Naive B cell (primary cell): Measurements from ENCODE around the gene HSF2BP. TPM values are rescaled to one million over a fixed set of nuclear protein-coding genes. Genes with fewer than 3 reads are reported as not detected.
"Not testable (repeated sequence)": the region's sequence is repeated elsewhere in the genome, so short reads cannot be mapped to it uniquely, and the experiment has no call there.

ENCODE experiments used
- ATAC-seq, 2 donors: fragments of 150-1000 bp; cut with Tn5 transposase; 2 replicates each; pipeline ENCODE4 v1.10.0; 2021; ENCODE audit warnings: low read depth in 2 of 2, mild to moderate bottlenecking in 2 of 2, moderate library complexity in 2 of 2
- DNase-seq: peaks from one replicate; pipeline ENCODE4 v3.0.0; 2022
- H3K27ac Mint-ChIP-seq, 6 donors: one replicate each; pipeline ENCODE4 v1.8.0; 2020 to 2022; ENCODE audit warnings: mild to moderate bottlenecking in 6 of 6, mixed read lengths in 6 of 6, moderate library complexity in 5 of 6, inconsistent platforms in 2 of 6
- H3K27me3 Mint-ChIP-seq, 3 donors: one replicate each; pipeline ENCODE4 v1.8.0; 2021 to 2022; ENCODE audit warnings: mixed read lengths in 3 of 3, mild to moderate bottlenecking in 1 of 3
- H3K36me3 Mint-ChIP-seq, 2 donors: one replicate each; pipeline ENCODE4 v1.8.0; 2020 to 2022; ENCODE audit warnings: mixed read lengths in 2 of 2, inconsistent platforms in 1 of 2, mild to moderate bottlenecking in 1 of 2
- H3K4me1 Mint-ChIP-seq, 3 donors: one replicate each; pipeline ENCODE4 v1.8.0; 2020 to 2022; ENCODE audit warnings: mixed read lengths in 3 of 3, inconsistent platforms in 1 of 3, mild to moderate bottlenecking in 1 of 3, moderate library complexity in 1 of 3
- H3K4me3 Mint-ChIP-seq, 8 donors: one replicate each; pipeline ENCODE4 v1.8.0; 2020 to 2022; ENCODE audit warnings: mild to moderate bottlenecking in 8 of 8, mixed read lengths in 8 of 8, moderate library complexity in 8 of 8, inconsistent platforms in 2 of 8
- H3K9me3 Mint-ChIP-seq, 7 donors: one replicate each; pipeline ENCODE4 v1.8.0; 2020 to 2022; ENCODE audit warnings: mixed read lengths in 7 of 7, mild to moderate bottlenecking in 5 of 7, inconsistent platforms in 2 of 7, moderate library complexity in 1 of 7
- polyA plus RNA-seq, 6 donors: library from polyadenylated mRNA; unstranded; fragments of 300-500 nt; fragmentation: Illumina TruSeq; gene quantifications; one replicate each; pipeline ENCODE4 v1.2.3, GENCODE V29; 2021; ENCODE audit warnings: low read depth in 6 of 6

HSF2BP gene
- polyA plus RNA-seq, 6 donors from 2014 or later: 0.13 to 1.2 (median 0.49) TPM; not detected in 2

DNA sequence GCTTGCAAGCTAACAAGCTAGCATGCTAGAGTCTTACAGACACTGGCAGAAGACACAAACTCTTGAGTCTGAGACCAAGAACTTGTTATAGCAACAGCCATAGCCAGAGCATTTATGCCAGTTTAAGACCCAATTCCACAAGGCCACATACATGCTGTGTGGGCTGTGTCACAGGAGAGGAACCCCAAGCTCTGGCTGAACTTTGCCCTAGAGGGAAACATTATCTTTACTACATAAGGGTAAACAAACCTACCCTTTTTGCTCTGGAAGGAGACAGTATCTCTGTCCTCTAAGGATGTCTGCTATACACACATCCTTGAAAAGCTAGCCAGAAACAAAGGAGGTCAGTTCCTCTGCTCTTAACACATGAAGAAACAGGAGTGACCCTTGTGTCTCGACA lies 70.3 kb downstream of the HSF2BP start:
- H3K27me3 Mint-ChIP-seq: peaks cover 0 to 6% (median under 1%) of the 10 kb centered on the region in 3 donors
- DNase-seq: no peak

GRCh38 chr21:43585924-43586413 lies 73.3 kb downstream of the HSF2BP start:
- H3K27me3 Mint-ChIP-seq: peaks cover 0 to 8% (median 3%) of the 10 kb centered on the region in 3 donors
- no peaks in the 10 kb centered on the region for H3K4me1 Mint-ChIP-seq
- no peak for ATAC-seq
- no peaks in the 10 kb centered on the region for H3K36me3 Mint-ChIP-seq
- no peaks in the 10 kb centered on the region for H3K9me3 Mint-ChIP-seq
- H3K27ac Mint-ChIP-seq: no peak overlapping the region
- H3K4me3 Mint-ChIP-seq: peak overlapping the region in 1 of 8 donors; percentile 52
- no peak for DNase-seq

More for the DNA sequence above, 70.3 kb downstream of the HSF2BP start:
- no peaks in the 10 kb centered on the region for H3K4me1 Mint-ChIP-seq
- no peak for ATAC-seq
- H3K36me3 Mint-ChIP-seq: no peaks in the 10 kb centered on the region
- no peaks in the 10 kb centered on the region for H3K9me3 Mint-ChIP-seq
- no peak overlapping the region for H3K4me3 Mint-ChIP-seq
- H3K27ac Mint-ChIP-seq: peak overlapping the region in 1 of 6 donors; percentile 43

GRCh38 chr21:43585514-43585913 lies 73.8 kb downstream of the HSF2BP start:
- Mint-ChIP-seq H3K36me3 (no peaks in the 10 kb centered on the region), H3K9me3 (no peaks in the 10 kb centered on the region), H3K4me1 (no peaks in the 10 kb centered on the region), H3K27me3 (peaks cover 0 to 8% (median 7%) of the 10 kb centered on the region in 3 donors), H3K27ac (no peak overlapping the region), H3K4me3 (no peak overlapping the region)
- ATAC-seq (no peak), DNase-seq (no peak)

- Mint-ChIP-seq H3K9me3 (no peaks in the 10 kb centered on the region), H3K4me1 (no peaks in the 10 kb centered on the region), H3K4me3 (no peak overlapping the region), H3K27me3 (peaks cover 0 to 11% (median 8%) of the 10 kb centered on the region in 3 donors), H3K36me3 (no peaks in the 10 kb centered on the region), H3K27ac (peak overlapping the region in 1 of 6 donors; percentile 32)
- DNase-seq: no peak
- ATAC-seq: no peak
These were observed 77.8 kb downstream of the HSF2BP start for GRCh38 chr21:43581453-43581852.

GRCh38 chr21:43578677-43579303 lies 80.5 kb downstream of the HSF2BP start:
- Mint-ChIP-seq H3K36me3 (no peaks in the 10 kb centered on the region), H3K27me3 (peaks cover 11 to 20% (median 16%) of the 10 kb centered on the region in 3 donors), H3K27ac (no peak overlapping the region), H3K9me3 (no peaks in the 10 kb centered on the region), H3K4me1 (peaks cover 0 to 7% (median 0%) of the 10 kb centered on the region in 3 donors), H3K4me3 (no peak overlapping the region)
- DNase-seq: no peak
- no peak for ATAC-seq

GRCh38 chr21:43575473-43575844 lies 83.8 kb downstream of the HSF2BP start:
- Mint-ChIP-seq H3K4me3 (no peak overlapping the region), H3K4me1 (peaks cover 0 to 7% (median 0%) of the 10 kb centered on the region in 3 donors), H3K9me3 (no peaks in the 10 kb centered on the region), H3K27ac (peak overlapping the region in 1 of 6 donors; percentile 76), H3K36me3 (no peaks in the 10 kb centered on the region), H3K27me3 (peaks cover 4 to 16% (median 13%) of the 10 kb centered on the region in 3 donors)
- DNase-seq: no peak
- ATAC-seq: no peak

DNA sequence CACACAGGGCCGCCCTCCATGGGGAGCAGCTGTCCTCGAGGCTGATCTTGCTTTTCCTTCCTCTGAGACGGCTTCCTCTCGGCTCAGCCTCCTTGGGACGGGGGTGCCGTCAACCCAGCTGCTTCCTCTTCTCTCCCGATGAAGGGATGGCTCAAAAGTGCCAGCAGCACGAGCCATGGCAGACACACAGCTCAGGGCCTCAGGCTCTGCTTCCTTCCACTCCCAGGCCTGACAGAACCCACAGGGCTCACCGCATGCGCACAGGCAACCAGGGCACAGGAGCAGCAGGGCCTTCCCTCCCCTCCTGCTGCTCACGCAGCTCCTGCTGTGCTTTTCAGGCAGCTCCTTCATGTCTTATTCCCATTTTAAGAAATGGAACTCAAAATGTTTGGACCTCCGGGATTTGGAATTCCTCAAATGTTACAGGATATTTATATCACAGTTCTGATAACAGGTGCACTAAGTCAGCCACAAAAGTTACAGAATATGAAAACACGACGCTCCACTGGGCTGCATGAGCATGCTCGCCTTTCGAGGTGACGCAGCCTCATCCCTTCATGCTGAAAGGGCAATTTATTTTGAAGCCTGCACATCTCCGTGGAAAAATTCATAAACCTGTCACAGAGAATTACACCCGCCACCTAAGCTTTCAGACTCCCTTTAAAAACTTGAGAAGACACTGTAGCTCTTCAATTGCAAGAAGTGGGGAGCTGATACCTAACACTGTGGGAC lies 84.4 kb downstream of the HSF2BP start:
- no peak overlapping the region for H3K4me3 Mint-ChIP-seq
- no peaks in the 10 kb centered on the region for H3K36me3 Mint-ChIP-seq
- H3K27me3 Mint-ChIP-seq: peaks cover 4 to 16% (median 13%) of the 10 kb centered on the region in 3 donors
- no peak for DNase-seq
- H3K9me3 Mint-ChIP-seq: no peaks in the 10 kb centered on the region
- no peak for ATAC-seq
- H3K27ac Mint-ChIP-seq: peak overlapping the region in 2 of 6 donors; percentile 53 to 76
- H3K4me1 Mint-ChIP-seq: peaks cover 0 to 7% (median 0%) of the 10 kb centered on the region in 3 donors

DNA sequence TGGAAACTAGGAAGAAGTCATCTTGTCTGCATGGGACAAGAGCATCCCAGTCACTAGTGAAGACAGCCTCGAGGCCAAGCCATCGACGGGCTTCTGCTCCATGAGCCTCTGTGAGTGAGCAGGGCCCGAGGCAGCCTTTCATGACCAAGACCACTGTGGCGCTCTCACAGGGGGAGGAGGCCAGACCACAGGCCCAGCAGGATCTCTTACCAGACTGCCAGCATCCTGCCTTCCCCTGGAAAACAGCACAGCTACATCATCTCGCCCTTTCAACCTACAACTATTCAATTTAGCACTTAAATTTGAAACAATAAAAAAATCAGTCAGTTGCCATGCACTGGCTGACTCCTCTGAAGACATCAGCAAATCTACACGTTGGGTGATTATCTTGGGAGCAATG lies 85.4 kb downstream of the HSF2BP start:
- no peak for ATAC-seq
- H3K27me3 Mint-ChIP-seq: peaks cover 4 to 16% (median 13%) of the 10 kb centered on the region in 3 donors
- no peak overlapping the region for H3K4me3 Mint-ChIP-seq
- no peak overlapping the region for H3K27ac Mint-ChIP-seq
- H3K9me3 Mint-ChIP-seq: no peaks in the 10 kb centered on the region
- peaks cover 0 to 7% (median 0%) of the 10 kb centered on the region in 3 donors for H3K4me1 Mint-ChIP-seq
- no peak for DNase-seq
- no peaks in the 10 kb centered on the region for H3K36me3 Mint-ChIP-seq

DNA sequence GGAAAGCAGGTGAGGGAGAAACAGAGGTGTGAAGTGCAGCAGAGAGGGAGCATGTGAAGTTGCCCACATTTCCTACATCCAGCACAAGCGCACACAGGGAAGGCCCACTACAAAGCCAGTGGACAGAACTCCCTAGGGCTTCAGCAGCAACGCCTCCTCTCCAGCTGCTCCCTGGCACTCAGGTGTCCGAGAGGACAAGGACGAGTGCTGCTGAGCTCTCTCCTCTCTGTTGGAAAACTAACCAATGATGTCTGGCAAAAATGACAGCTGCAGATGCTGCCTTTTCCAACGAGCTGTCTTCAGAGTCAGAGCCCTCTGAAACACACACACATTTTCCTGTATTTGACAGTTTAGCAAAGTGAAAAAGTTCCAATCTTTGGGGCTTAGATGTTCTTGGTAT lies 86.8 kb downstream of the HSF2BP start:
- no peaks in the 10 kb centered on the region for H3K9me3 Mint-ChIP-seq
- H3K27me3 Mint-ChIP-seq: peaks cover 0 to 16% (median 13%) of the 10 kb centered on the region in 3 donors
- no peaks in the 10 kb centered on the region for H3K36me3 Mint-ChIP-seq
- H3K27ac Mint-ChIP-seq: peak overlapping the region in 1 of 6 donors; percentile 74
- no peak for ATAC-seq
- no peak for DNase-seq
- peaks cover 0 to 7% (median 0%) of the 10 kb centered on the region in 3 donors for H3K4me1 Mint-ChIP-seq
- H3K4me3 Mint-ChIP-seq: no peak overlapping the region

- peaks cover 0 to 7% (median 0%) of the 10 kb centered on the region in 3 donors for H3K4me1 Mint-ChIP-seq
- H3K27ac Mint-ChIP-seq: no peak overlapping the region
- DNase-seq: no peak
- no peaks in the 10 kb centered on the region for H3K9me3 Mint-ChIP-seq
- H3K36me3 Mint-ChIP-seq: no peaks in the 10 kb centered on the region
- H3K4me3 Mint-ChIP-seq: no peak overlapping the region
- peaks cover 0 to 16% (median 13%) of the 10 kb centered on the region in 3 donors for H3K27me3 Mint-ChIP-seq
- ATAC-seq: no peak
These were observed 87.3 kb downstream of the HSF2BP start for GRCh38 chr21:43571976-43572375.

- ATAC-seq, H3K4me3 Mint-ChIP-seq: not testable (repeated sequence)
These were observed 89.1 kb downstream of the HSF2BP start for GRCh38 chr21:43570195-43570594.

GRCh38 chr21:43562451-43562850 lies 96.8 kb downstream of the HSF2BP start:
- H3K27ac Mint-ChIP-seq, H3K4me1 Mint-ChIP-seq, ATAC-seq: not testable (repeated sequence)

More at GRCh38 chr21:43570195-43570594, 89.1 kb downstream of the HSF2BP start:
- not testable (repeated sequence) for H3K9me3 Mint-ChIP-seq, DNase-seq, H3K27ac Mint-ChIP-seq, H3K36me3 Mint-ChIP-seq, H3K4me1 Mint-ChIP-seq
- H3K27me3 Mint-ChIP-seq: peaks cover 0 to 14% (median 11%) of the 10 kb centered on the region in 3 donors

GRCh38 chr21:43540561-43540960 lies 118.7 kb downstream of the HSF2BP start:
- not testable (repeated sequence) for DNase-seq, H3K27ac Mint-ChIP-seq, ATAC-seq, H3K9me3 Mint-ChIP-seq, H3K27me3 Mint-ChIP-seq, H3K4me3 Mint-ChIP-seq, H3K4me1 Mint-ChIP-seq, H3K36me3 Mint-ChIP-seq

More at GRCh38 chr21:43562451-43562850, 96.8 kb downstream of the HSF2BP start:
- H3K36me3 Mint-ChIP-seq, H3K9me3 Mint-ChIP-seq, DNase-seq, H3K27me3 Mint-ChIP-seq, H3K4me3 Mint-ChIP-seq: not testable (repeated sequence)
